Lower leg skin (tissue), 3 donors: ENCODE data around the gene ZNF503.

Experiments
- CTCF ChIP-seq, 3 donors: fragments of 450-650 bp; IDR thresholded peaks; one replicate each; pipeline ENCODE4 v1.5.1; 2016; ENCODE audit warnings: antibody characterized with exemption in 3 of 3, mild to moderate bottlenecking in 3 of 3, moderate library complexity in 2 of 3
- POLR2A ChIP-seq, 2 donors: fragments of 450-650 bp; IDR thresholded peaks; one replicate each; pipeline ENCODE4 v1.6.1; 2016 to 2017; ENCODE audit warnings: antibody characterized with exemption in 2 of 2, mild to moderate bottlenecking in 1 of 2, moderate library complexity in 1 of 2

- TF ChIP-seq POLR2A (IDR thresholded peaks at IDR 0.05) (no peak), CTCF (IDR thresholded peaks at IDR 0.05) (no peak)
Observed at GRCh38 chr10:75377869-75378268, 23.7 kb downstream of the ZNF503 start.
